SK-N-SH (cell line): ENCODE measurements around the gene GULP1.

ENCODE experiments used
- CTCF ChIP-seq: fragments of 200-600 bp; sonication (generic); IDR thresholded peaks from 2 replicates; pipeline ENCODE4 v1.6.1; 2017; ENCODE audit warnings: antibody characterized with exemption, mild to moderate bottlenecking, moderate library complexity
- NRF1 ChIP-seq: IDR thresholded peaks from 2 replicates; pipeline ENCODE4 v1.6.1; 2012; ENCODE audit warnings: low read depth, mild to moderate bottlenecking, low read length

- TF ChIP-seq CTCF (no peak), NRF1 (no peak)
Measured at GRCh38 chr2:188326290-188326668, 34.6 kb downstream of the GULP1 start.
